GM12878 (cell line): ENCODE measurements around the gene GALNT18. TPM values are rescaled to one million over a fixed set of nuclear protein-coding genes. Genes with fewer than 3 reads are reported as not detected.

Experiments
- ATAC-seq: fragments of 200-7000 bp; cut with Tn5 transposase; 3 replicates; pipeline ENCODE4 v1.9.1; 2020; ENCODE audit warnings: mild to moderate bottlenecking, moderate library complexity
- BruUV-seq: library from RNA; stranded (reverse); fragments of 400-500 nt; replicated peaks from 2 replicates; lab custom pipeline; 2021; lab: Mats Ljungman, UMichigan
- CTCF ChIA-PET: fragments of 300-600 bp; sonication (Branson Sonifier 250); formaldehyde crosslinking; extraction: SDS; loops from one replicate; lab custom pipeline; 2021; ENCODE audit warnings: inconsistent platforms; lab: Yijun Ruan, JAX
- POLR2A ChIA-PET: fragments of 350-600 bp; formaldehyde crosslinking; extraction: SDS; loops from one replicate; lab custom pipeline; 2021; ENCODE audit warnings: inconsistent platforms; lab: Charles Lee
- RAD21 ChIA-PET: fragments of 300-600 bp; sonication (Branson Sonifier 250); formaldehyde crosslinking; loops from one replicate; lab custom pipeline; 2023; ENCODE audit warnings: antibody characterized with exemption; ENCODE audit not compliant: unreplicated experiment; lab: Charles Lee
- SMC1A ChIA-PET: fragments of 300-600 bp; sonication (Branson Sonifier 250); formaldehyde crosslinking; loops from one replicate; lab custom pipeline; 2023; ENCODE audit not compliant: unreplicated experiment, uncharacterized antibody; lab: Charles Lee
- DNase-seq: peaks from one replicate; pipeline ENCODE4 v3.0.0-alpha.2; 2011; ENCODE audit warnings: low read depth, low spot score
- FAIRE-seq: peaks from 3 replicates; lab custom pipeline; 2011; peaks lifted over from hg19 to GRCh38; lab: Jason Lieb, UNC
- H2AFZ ChIP-seq: 2 replicates; pipeline ENCODE4 v1.6.0; 2011; ENCODE audit warnings: low read depth, low read length, control low read depth; ENCODE audit not compliant: control insufficient read depth
- H3K27ac ChIP-seq: 2 replicates; pipeline ENCODE4 v1.5.1; 2011; ENCODE audit warnings: control low read depth; ENCODE audit not compliant: control insufficient read depth, insufficient read depth
- H3K27me3 ChIP-seq, 2 experiments: replicated peaks in 1 of 2; 2 replicates each; pipeline versions ENCODE4 v1.6.0 to v1.6.1; 2011; ENCODE audit warnings: low read length in 1 of 2; ENCODE audit not compliant: control insufficient read depth in 2 of 2, insufficient read depth in 2 of 2
- H3K36me3 ChIP-seq, 2 experiments: 2 replicates each; pipeline ENCODE4 v1.5.1; 2011; ENCODE audit warnings: low read length in 1 of 2; ENCODE audit not compliant: control insufficient read depth in 2 of 2, insufficient read depth in 2 of 2
- H3K4me1 ChIP-seq: 2 replicates; pipeline ENCODE4 v1.6.1; 2011; ENCODE audit warnings: mild to moderate bottlenecking, low read length, moderate library complexity, mixed read lengths; ENCODE audit not compliant: control insufficient read depth, insufficient read depth
- H3K4me2 ChIP-seq: 2 replicates; pipeline ENCODE4 v1.6.0; 2011; ENCODE audit warnings: control low read depth; ENCODE audit not compliant: control insufficient read depth, insufficient read depth
- H3K4me3 ChIP-seq: fragments of 200-600 bp; sonication (generic); 2 replicates; pipeline ENCODE4 v1.5.1; 2016
- H3K79me2 ChIP-seq: 2 replicates; pipeline ENCODE4 v1.6.0; 2011; ENCODE audit warnings: low read length; ENCODE audit not compliant: control insufficient read depth, insufficient read depth
- H3K9ac ChIP-seq: 2 replicates; pipeline ENCODE4 v1.8.0; 2011; ENCODE audit warnings: low read length, control low read depth, mixed read lengths; ENCODE audit not compliant: control insufficient read depth, insufficient read depth
- H3K9me3 ChIP-seq: replicated peaks from 3 replicates; pipeline ENCODE4 v1.5.1; 2011; ENCODE audit warnings: mild to moderate bottlenecking, low read length; ENCODE audit not compliant: control insufficient read depth, insufficient read depth
- H4K20me1 ChIP-seq: 2 replicates; pipeline ENCODE4 v1.6.0; 2011; ENCODE audit not compliant: control insufficient read depth, insufficient read depth
- ATF7 ChIP-seq: fragments of 450-650 bp; IDR thresholded peaks from 2 replicates; pipeline ENCODE4 v1.6.1; 2016; ENCODE audit warnings: low read depth, mild to moderate bottlenecking
- CEBPB ChIP-seq, 2 experiments: fragments of 150-350 bp in 1 of 2; IDR thresholded peaks; 2 replicates each; pipeline ENCODE4 v1.6.1; 2012 to 2014; ENCODE audit warnings: low read depth in 2 of 2, low read length in 2 of 2, borderline replicate concordance in 1 of 2, inconsistent platforms in 1 of 2
- EGR1 ChIP-seq, 2 experiments: IDR thresholded peaks; 1 replicate in 1 of 2; 2 replicates in 1 of 2; pipeline ENCODE4 v1.6.1; 2011 to 2012; ENCODE audit warnings: low read depth in 2 of 2, low read length in 2 of 2, borderline replicate concordance in 1 of 2, mild to moderate bottlenecking in 1 of 2, moderate library complexity in 1 of 2
- ESRRA ChIP-seq: IDR thresholded peaks from 2 replicates; pipeline ENCODE4 v1.6.1; 2012; ENCODE audit warnings: mild to moderate bottlenecking, low read length, improper control_type of control experiment
- JUNB ChIP-seq: IDR thresholded peaks from 2 replicates; pipeline ENCODE4 v1.6.1; 2016; ENCODE audit warnings: antibody characterized with exemption, mild to moderate bottlenecking
- NBN ChIP-seq: fragments of 450-650 bp; IDR thresholded peaks from 2 replicates; pipeline ENCODE4 v1.6.1; 2016
- NFIC ChIP-seq: IDR thresholded peaks from 2 replicates; pipeline ENCODE4 v1.6.1; 2012; ENCODE audit warnings: low read depth, mild to moderate bottlenecking, inconsistent platforms, low read length, moderate library complexity
- PAX8 ChIP-seq: fragments of 450-650 bp; IDR thresholded peaks from 2 replicates; pipeline ENCODE4 v1.6.1; 2017; ENCODE audit warnings: mild to moderate bottlenecking, moderate library complexity
- RAD21 ChIP-seq: IDR thresholded peaks from 2 replicates; pipeline ENCODE4 v1.6.1; 2011; ENCODE audit warnings: mild to moderate bottlenecking, low read depth, low read length, moderate library complexity; ENCODE audit not compliant: insufficient read depth
- STAT3 ChIP-seq: IDR thresholded peaks from 2 replicates; pipeline ENCODE4 v1.6.1; 2011; ENCODE audit warnings: low read depth, low read length, improper control_type of control experiment
- SUPT20H ChIP-seq: IDR thresholded peaks from 2 replicates; pipeline ENCODE4 v1.6.1; 2011; ENCODE audit warnings: low read depth, mild to moderate bottlenecking, low read length, moderate library complexity, borderline replicate concordance; ENCODE audit not compliant: control insufficient read depth
- ZNF217 ChIP-seq: fragments of 450-650 bp; IDR thresholded peaks from 2 replicates; pipeline ENCODE4 v1.6.1; 2017; ENCODE audit warnings: antibody characterized with exemption, mild to moderate bottlenecking
- WGBS: methylation state at CpG from one replicate; pipeline ENCODE4 v1.1.6; 2016; ENCODE audit warnings: low lambda C conversion rate; ENCODE audit not compliant: insufficient replicate concordance, insufficient coverage; ENCODE audit errors: missing lambda C conversion rate; 5-methylcytosine and 5-hydroxymethylcytosine counted together
- in situ Hi-C: fragments of 300-500 bp; cut with MboI; formaldehyde crosslinking; loops from 9 replicates; pipeline ENCODE4 v1.14.3; 2018; ENCODE audit warnings: mixed read lengths
- intact Hi-C: fragments of 100-400 bp; cut with micrococcal nuclease; formaldehyde crosslinking; loops from one replicate; pipeline ENCODE4 v1.14.2; 2022; ENCODE audit not compliant: unreplicated experiment
- polyA plus RNA-seq, 11 experiments: library from polyadenylated mRNA; depleted of rRNA in 4 of 11; unstranded in 6 of 11; stranded (reverse) in 5 of 11; fragments of >200 nt; fragmentation: Nextera tagmentation in 4 of 11; fragmentation: Illumina TruSeq in 1 of 11; extraction: Ambion mirVana in 4 of 11; extraction: Trizol in 1 of 11; gene quantifications; 1 replicate in 1 of 11; 2 replicates in 10 of 11; pipeline versions ENCODE4 v1.2.1 to v1.2.3, GENCODE V29; 2011 to 2016; ENCODE audit warnings: inconsistent platforms in 2 of 11, missing spikeins in 2 of 11, low read depth in 1 of 11
- total RNA-seq, 4 experiments: library from RNA; depleted of rRNA in 3 of 4; stranded (reverse); fragments of >200 nt in 3 of 4; fragmentation: Illumina TruSeq in 1 of 4; extraction: Trizol in 1 of 4; gene quantifications; 2 replicates each; pipeline versions ENCODE4 v1.2.1 to v1.2.3, GENCODE V29; 2013 to 2021
- TF ChIP-seq, protein P1 (sequence below): fragments of 450-650 bp; IDR thresholded peaks from 2 replicates; pipeline ENCODE4 v1.6.1; 2017; ENCODE audit warnings: low read depth, mild to moderate bottlenecking, moderate library complexity
- TF ChIP-seq, protein P2 (sequence below), 3 experiments: IDR thresholded peaks in 2 of 3; conservative IDR thresholded peaks in 1 of 3; 2 replicates each; pipeline ENCODE4 v1.5.1; 2011; ENCODE audit warnings: low read depth in 3 of 3, low read length in 3 of 3, mild to moderate bottlenecking in 3 of 3, control low read depth in 2 of 3, moderate library complexity in 2 of 3, inconsistent platforms in 1 of 3, mixed read lengths in 1 of 3; ENCODE audit not compliant: control insufficient read depth in 2 of 3, insufficient read depth in 1 of 3; ENCODE audit errors: extremely low read depth in 1 of 3
- TF ChIP-seq, protein P3 (sequence below): IDR thresholded peaks from 2 replicates; pipeline ENCODE4 v1.6.1; 2011; ENCODE audit warnings: borderline replicate concordance, low read depth, mild to moderate bottlenecking, moderate library complexity, low read length; ENCODE audit not compliant: insufficient read depth, poor library complexity, severe bottlenecking

The GALNT18 gene
- total and polyA plus RNA-seq, 10 of the 15 experiments (the other 5 are each of a cell fraction or from before 2014, with no cell fraction given): 1.2 to 14.2 (median 6.3) TPM

DNA sequence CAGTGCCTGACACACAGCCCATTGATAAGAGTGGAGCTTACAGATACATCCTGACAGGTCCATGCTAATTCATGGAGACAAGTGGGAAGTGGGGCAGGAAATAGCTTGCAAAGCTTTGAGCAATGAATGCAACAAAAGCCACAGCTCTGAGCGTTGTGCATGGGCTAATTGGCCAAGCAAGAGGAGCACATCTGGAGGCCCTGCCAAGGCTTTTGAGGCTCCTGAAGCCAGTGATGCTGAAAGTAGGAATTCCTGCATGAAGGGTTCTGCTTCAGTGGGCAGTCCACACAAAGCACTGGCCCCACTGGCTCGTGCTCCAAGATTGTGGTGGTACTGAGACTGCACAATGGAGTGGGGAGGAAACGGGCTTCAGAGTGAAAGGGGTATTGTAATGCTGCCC, 164.9 kb downstream of the GALNT18 start:
- no TSS peak for BruUV-seq
- no peaks in the 10 kb centered on the region for H3K9me3 ChIP-seq

More for the DNA sequence above, 164.9 kb downstream of the GALNT18 start:
- no peak for FAIRE-seq
- Histone ChIP-seq H3K27ac (no peak overlapping the region), H3K4me1 (no peaks in the 10 kb centered on the region; the same call in 1 of the 2 replicates), H3K4me2 (no peak overlapping the region)
- RAD21 ChIA-PET: interaction anchor here (0.6 kb wide), 1 partner anchor 9 kb away, joined by 7 read pairs; no protein-coding TSS in a partner anchor
- no peak for DNase-seq
- TF ChIP-seq RAD21 (no peak), PAX8 (no peak), ESRRA (no peak), ATF7 (no peak), STAT3 (no peak), EGR1 (IDR thresholded peaks at IDR 0.05; ENCODE audit: borderline replicate concordance in 1 of 2, low read depth in 2 of 2, low read length in 2 of 2) (no peak), NBN (no peak), CEBPB (IDR thresholded peaks at IDR 0.05; ENCODE audit: borderline replicate concordance in 1 of 2, low read depth in 2 of 2, low read length in 2 of 2) (no peak), JUNB (no peak), SUPT20H (no peak), NFIC (no peak), ZNF217 (no peak)
- TF ChIP-seq, protein P1, sequence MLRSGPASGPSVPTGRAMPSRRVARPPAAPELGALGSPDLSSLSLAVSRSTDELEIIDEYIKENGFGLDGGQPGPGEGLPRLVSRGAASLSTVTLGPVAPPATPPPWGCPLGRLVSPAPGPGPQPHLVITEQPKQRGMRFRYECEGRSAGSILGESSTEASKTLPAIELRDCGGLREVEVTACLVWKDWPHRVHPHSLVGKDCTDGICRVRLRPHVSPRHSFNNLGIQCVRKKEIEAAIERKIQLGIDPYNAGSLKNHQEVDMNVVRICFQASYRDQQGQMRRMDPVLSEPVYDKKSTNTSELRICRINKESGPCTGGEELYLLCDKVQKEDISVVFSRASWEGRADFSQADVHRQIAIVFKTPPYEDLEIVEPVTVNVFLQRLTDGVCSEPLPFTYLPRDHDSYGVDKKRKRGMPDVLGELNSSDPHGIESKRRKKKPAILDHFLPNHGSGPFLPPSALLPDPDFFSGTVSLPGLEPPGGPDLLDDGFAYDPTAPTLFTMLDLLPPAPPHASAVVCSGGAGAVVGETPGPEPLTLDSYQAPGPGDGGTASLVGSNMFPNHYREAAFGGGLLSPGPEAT: no peak
- TF ChIP-seq, protein P2, sequence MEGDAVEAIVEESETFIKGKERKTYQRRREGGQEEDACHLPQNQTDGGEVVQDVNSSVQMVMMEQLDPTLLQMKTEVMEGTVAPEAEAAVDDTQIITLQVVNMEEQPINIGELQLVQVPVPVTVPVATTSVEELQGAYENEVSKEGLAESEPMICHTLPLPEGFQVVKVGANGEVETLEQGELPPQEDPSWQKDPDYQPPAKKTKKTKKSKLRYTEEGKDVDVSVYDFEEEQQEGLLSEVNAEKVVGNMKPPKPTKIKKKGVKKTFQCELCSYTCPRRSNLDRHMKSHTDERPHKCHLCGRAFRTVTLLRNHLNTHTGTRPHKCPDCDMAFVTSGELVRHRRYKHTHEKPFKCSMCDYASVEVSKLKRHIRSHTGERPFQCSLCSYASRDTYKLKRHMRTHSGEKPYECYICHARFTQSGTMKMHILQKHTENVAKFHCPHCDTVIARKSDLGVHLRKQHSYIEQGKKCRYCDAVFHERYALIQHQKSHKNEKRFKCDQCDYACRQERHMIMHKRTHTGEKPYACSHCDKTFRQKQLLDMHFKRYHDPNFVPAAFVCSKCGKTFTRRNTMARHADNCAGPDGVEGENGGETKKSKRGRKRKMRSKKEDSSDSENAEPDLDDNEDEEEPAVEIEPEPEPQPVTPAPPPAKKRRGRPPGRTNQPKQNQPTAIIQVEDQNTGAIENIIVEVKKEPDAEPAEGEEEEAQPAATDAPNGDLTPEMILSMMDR (IDR thresholded peaks at IDR 0.05 in 2 of 3, conservative IDR thresholded peaks at IDR 0.05 in 1 of 3; ENCODE audit: control insufficient read depth in 2 of 3, extremely low read depth in 1 of 3, insufficient read depth in 1 of 3, low read depth in 3 of 3, low read length in 3 of 3): no peak
- TF ChIP-seq, protein P3, sequence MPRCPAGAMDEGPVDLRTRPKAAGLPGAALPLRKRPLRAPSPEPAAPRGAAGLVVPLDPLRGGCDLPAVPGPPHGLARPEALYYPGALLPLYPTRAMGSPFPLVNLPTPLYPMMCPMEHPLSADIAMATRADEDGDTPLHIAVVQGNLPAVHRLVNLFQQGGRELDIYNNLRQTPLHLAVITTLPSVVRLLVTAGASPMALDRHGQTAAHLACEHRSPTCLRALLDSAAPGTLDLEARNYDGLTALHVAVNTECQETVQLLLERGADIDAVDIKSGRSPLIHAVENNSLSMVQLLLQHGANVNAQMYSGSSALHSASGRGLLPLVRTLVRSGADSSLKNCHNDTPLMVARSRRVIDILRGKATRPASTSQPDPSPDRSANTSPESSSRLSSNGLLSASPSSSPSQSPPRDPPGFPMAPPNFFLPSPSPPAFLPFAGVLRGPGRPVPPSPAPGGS: no peak
- TF ChIP-seq, all 136 proteins: peak for 0
- H3K9ac ChIP-seq: no peak overlapping the region
- POLR2A ChIA-PET: no interaction called here
- no peaks in the 10 kb centered on the region for H3K79me2 ChIP-seq
- WGBS: 28% methylated on average over 3 of the region's 3 CpGs
- H3K27me3 ChIP-seq: no peaks in the 10 kb centered on the region
- CTCF ChIA-PET: interaction anchor here (1.7 kb wide), 1 partner anchor 9 kb away, joined by 5 read pairs; no protein-coding TSS in a partner anchor
- intact Hi-C loops: no loop called here
- SMC1A ChIA-PET: no interaction called here
- no peak overlapping the region for H2AFZ ChIP-seq
- no peaks in the 10 kb centered on the region for H4K20me1 ChIP-seq
- in situ Hi-C loops: no loop called here
- no peak overlapping the region for H3K4me3 ChIP-seq
- ATAC-seq: no peak
- H3K36me3 ChIP-seq: no peaks in the 10 kb centered on the region
